Measurements from ENCODE around the gene LPP. TPM values are rescaled to one million over a fixed set of nuclear protein-coding genes. Genes with fewer than 3 reads are reported as not detected.

LPP gene
- total and polyA plus RNA-seq, 8 donors: 23.1 to 220 (median 26.7) TPM

DNA sequence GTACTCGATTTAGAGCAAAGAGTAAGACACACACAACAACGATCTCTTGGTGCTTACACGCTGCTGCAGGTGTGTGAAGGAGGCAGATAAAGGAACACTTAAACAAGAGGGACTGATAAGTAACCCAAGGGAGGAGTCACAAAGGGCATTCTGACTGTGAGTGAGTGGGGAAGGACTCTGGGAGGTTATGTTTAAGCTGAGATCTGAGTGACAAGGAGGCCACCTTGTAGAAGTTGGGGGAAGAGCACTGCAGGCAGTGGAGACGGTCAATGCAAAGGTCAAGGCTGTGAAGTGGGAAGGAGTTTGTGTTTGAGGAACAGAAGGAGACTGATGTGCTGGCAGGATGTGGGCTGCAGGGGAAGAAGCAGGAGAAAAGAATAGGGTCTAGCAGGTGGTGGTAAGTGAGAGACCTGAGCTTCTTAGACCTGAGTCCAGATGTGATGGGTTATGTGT is 63.1 kb downstream of the LPP start:
- H3K36me3 ChIP-seq: no peaks in the 10 kb centered on the region
- no peaks in the 10 kb centered on the region for H3K27me3 ChIP-seq
- H3K4me1 ChIP-seq: peaks cover 17 to 57% of the 10 kb centered on the region in 2 donors
- H3K27ac ChIP-seq: no peak overlapping the region
- no peak overlapping the region for H3K4me3 ChIP-seq
- DNase-seq: peak in 1 of 4 donors; percentile 41
- peak; percentile 68 for ATAC-seq
- no peaks in the 10 kb centered on the region for H3K9me3 ChIP-seq
- intact Hi-C loops (cut with DNase I): no loop called here
- TF ChIP-seq, protein P1, sequence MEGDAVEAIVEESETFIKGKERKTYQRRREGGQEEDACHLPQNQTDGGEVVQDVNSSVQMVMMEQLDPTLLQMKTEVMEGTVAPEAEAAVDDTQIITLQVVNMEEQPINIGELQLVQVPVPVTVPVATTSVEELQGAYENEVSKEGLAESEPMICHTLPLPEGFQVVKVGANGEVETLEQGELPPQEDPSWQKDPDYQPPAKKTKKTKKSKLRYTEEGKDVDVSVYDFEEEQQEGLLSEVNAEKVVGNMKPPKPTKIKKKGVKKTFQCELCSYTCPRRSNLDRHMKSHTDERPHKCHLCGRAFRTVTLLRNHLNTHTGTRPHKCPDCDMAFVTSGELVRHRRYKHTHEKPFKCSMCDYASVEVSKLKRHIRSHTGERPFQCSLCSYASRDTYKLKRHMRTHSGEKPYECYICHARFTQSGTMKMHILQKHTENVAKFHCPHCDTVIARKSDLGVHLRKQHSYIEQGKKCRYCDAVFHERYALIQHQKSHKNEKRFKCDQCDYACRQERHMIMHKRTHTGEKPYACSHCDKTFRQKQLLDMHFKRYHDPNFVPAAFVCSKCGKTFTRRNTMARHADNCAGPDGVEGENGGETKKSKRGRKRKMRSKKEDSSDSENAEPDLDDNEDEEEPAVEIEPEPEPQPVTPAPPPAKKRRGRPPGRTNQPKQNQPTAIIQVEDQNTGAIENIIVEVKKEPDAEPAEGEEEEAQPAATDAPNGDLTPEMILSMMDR (IDR thresholded peaks at IDR 0.05): no peak

DNA sequence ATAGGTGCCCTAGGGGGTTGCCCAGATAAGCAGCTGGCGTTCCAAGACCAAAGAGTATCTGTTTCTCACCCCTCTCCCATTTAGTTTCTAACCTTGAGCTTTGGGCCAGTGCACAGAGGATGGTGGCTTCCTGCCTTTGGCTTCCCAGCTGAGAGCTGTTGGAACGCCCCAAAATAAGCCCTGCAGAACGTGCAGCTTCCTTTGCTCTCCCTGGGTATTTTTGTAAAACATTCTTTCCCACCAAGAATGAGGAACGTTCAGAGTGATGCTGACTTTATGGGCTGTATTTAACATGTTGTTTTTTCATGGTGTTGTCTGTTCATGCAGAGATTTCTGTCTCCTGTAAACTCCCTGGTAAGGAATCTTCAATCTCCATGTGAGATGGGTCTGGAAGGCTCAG is 63.8 kb downstream of the LPP start:
- H3K27me3 ChIP-seq: no peaks in the 10 kb centered on the region
- H3K36me3 ChIP-seq: no peaks in the 10 kb centered on the region
- peaks cover 16 to 50% of the 10 kb centered on the region in 2 donors for H3K4me1 ChIP-seq
- intact Hi-C loops (cut with DNase I): no loop called here
- no peak overlapping the region for H3K4me3 ChIP-seq
- TF ChIP-seq, protein P1 (IDR thresholded peaks at IDR 0.05): no peak
- H3K27ac ChIP-seq: no peak overlapping the region
- H3K9me3 ChIP-seq: no peaks in the 10 kb centered on the region
- DNase-seq (no peak), ATAC-seq (no peak)

DNA sequence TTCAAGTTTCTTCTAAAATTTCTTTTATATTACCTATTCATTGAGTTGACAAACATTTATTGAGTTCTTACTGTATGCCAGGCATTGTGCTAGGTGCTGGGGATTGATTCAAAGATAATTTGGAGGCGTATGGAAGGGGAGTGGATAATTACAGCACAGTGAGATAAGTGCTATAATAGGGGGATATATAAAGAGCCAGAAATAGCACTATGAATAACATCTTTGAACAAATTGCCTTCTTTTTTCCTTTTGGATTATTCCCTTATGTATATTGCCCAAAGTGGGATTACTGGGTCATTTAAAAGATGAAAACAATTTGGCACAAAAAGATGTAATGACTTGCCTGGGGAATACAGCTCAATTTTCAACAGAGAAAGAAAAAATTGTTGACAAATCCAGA is 64.6 kb downstream of the LPP start:
- H3K27ac ChIP-seq: no peak overlapping the region

DNA sequence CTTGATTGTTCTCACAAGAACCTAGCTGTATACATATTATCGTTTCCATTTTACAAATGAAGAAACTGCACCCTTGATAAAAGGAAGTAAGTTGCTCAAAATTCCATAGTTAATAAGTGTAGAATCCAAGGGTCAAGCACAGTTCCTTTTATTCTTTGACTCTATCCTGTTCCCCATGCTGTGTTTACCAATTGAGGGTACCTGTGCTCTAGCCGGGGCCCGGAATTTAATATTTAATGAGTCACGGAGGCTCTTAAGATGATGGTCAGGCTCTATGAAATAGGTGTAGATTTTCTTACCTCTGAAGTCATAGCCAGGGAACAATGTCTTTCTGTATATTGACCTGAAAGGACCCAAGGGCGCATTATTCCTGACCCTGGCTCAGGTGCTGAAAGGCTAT is 65.2 kb downstream of the LPP start:
- Histone ChIP-seq H3K36me3 (no peaks in the 10 kb centered on the region), H3K4me1 (peaks cover 14 to 43% of the 10 kb centered on the region in 2 donors), H3K9me3 (no peaks in the 10 kb centered on the region), H3K27me3 (no peaks in the 10 kb centered on the region), H3K4me3 (no peak overlapping the region), H3K27ac (peak overlapping the region in 1 of 2 donors; percentile 2)
- DNase-seq (peak in 1 of 4 donors; percentile 28), ATAC-seq (peak; percentile 56)
- intact Hi-C loops (cut with DNase I): no loop called here
- TF ChIP-seq, protein P1 (IDR thresholded peaks at IDR 0.05): no peak

More for the DNA sequence above, 64.6 kb downstream of the LPP start:
- no peak for DNase-seq
- no peak for ATAC-seq
- Histone ChIP-seq H3K4me1 (peaks cover 16 to 48% of the 10 kb centered on the region in 2 donors), H3K27me3 (no peaks in the 10 kb centered on the region), H3K9me3 (no peaks in the 10 kb centered on the region), H3K4me3 (no peak overlapping the region), H3K36me3 (no peaks in the 10 kb centered on the region)
- TF ChIP-seq, protein P1 (IDR thresholded peaks at IDR 0.05): no peak
- intact Hi-C loops (cut with DNase I): no loop called here

DNA sequence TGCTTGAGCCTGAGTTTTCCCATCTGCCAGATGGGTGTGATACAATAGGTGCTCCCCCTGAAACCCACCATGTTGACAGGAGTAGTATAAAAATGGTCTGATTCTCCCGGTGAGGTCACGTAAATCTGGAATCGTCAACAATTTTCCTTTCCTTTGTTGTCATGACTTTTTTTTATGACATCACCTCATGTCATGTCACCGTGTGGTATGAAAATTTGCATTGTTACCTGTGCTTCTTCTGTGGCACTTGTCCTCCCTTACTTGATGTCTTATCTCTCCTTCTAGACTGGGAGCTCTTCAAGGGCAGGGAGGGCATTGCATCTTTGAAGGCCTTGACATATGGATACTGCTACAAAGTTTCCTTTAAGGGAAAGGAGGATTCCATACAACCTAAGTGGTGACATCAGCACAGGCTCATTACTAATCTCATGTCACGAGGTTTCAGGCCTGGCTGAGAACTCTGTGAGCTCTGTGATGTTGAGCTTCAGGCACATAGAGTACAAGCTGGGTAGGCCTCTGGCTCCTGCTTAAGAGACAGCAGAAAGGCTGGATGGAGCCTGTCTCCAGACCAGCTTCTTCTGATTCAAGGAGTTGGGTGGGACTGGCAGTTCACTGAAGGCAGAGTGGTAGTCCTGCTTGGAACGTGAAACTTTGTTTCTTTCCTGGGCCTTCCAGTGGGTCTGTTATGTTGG is 66.3 kb downstream of the LPP start:
- DNase-seq (no peak), ATAC-seq (no peak)
- Histone ChIP-seq H3K4me1 (peaks cover 8 to 32% of the 10 kb centered on the region in 2 donors), H3K27ac (no peak overlapping the region), H3K9me3 (no peaks in the 10 kb centered on the region), H3K36me3 (no peaks in the 10 kb centered on the region), H3K4me3 (no peak overlapping the region), H3K27me3 (no peaks in the 10 kb centered on the region)
- intact Hi-C loops (cut with DNase I): no loop called here
- TF ChIP-seq, protein P1 (IDR thresholded peaks at IDR 0.05): no peak

Data from left lung (tissue), 10 donors.